GM12878 (cell line): ENCODE results near the gene KIAA1217. TPM values are rescaled to one million over a fixed set of nuclear protein-coding genes. Genes with fewer than 3 reads are reported as not detected.

ENCODE experiments used
- ATAC-seq: fragments of 200-7000 bp; cut with Tn5 transposase; 3 replicates; pipeline ENCODE4 v1.9.1; 2020; ENCODE audit warnings: mild to moderate bottlenecking, moderate library complexity
- BruUV-seq: library from RNA; stranded (reverse); fragments of 400-500 nt; replicated peaks from 2 replicates; lab custom pipeline; 2021; lab: Mats Ljungman, UMichigan
- CTCF ChIA-PET: fragments of 300-600 bp; sonication (Branson Sonifier 250); formaldehyde crosslinking; extraction: SDS; loops from one replicate; lab custom pipeline; 2021; ENCODE audit warnings: inconsistent platforms; lab: Yijun Ruan, JAX
- POLR2A ChIA-PET: fragments of 350-600 bp; formaldehyde crosslinking; extraction: SDS; loops from one replicate; lab custom pipeline; 2021; ENCODE audit warnings: inconsistent platforms; lab: Charles Lee
- RAD21 ChIA-PET: fragments of 300-600 bp; sonication (Branson Sonifier 250); formaldehyde crosslinking; loops from one replicate; lab custom pipeline; 2023; ENCODE audit warnings: antibody characterized with exemption; ENCODE audit not compliant: unreplicated experiment; lab: Charles Lee
- SMC1A ChIA-PET: fragments of 300-600 bp; sonication (Branson Sonifier 250); formaldehyde crosslinking; loops from one replicate; lab custom pipeline; 2023; ENCODE audit not compliant: unreplicated experiment, uncharacterized antibody; lab: Charles Lee
- DNase-seq: peaks from one replicate; pipeline ENCODE4 v3.0.0-alpha.2; 2011; ENCODE audit warnings: low read depth, low spot score
- FAIRE-seq: peaks from 3 replicates; lab custom pipeline; 2011; peaks lifted over from hg19 to GRCh38; lab: Jason Lieb, UNC
- H2AFZ ChIP-seq: 2 replicates; pipeline ENCODE4 v1.6.0; 2011; ENCODE audit warnings: low read depth, low read length, control low read depth; ENCODE audit not compliant: control insufficient read depth
- H3K27ac ChIP-seq: 2 replicates; pipeline ENCODE4 v1.5.1; 2011; ENCODE audit warnings: control low read depth; ENCODE audit not compliant: control insufficient read depth, insufficient read depth
- H3K27me3 ChIP-seq, 2 experiments: replicated peaks in 1 of 2; 2 replicates each; pipeline versions ENCODE4 v1.6.0 to v1.6.1; 2011; ENCODE audit warnings: low read length in 1 of 2; ENCODE audit not compliant: control insufficient read depth in 2 of 2, insufficient read depth in 2 of 2
- H3K36me3 ChIP-seq, 2 experiments: 2 replicates each; pipeline ENCODE4 v1.5.1; 2011; ENCODE audit warnings: low read length in 1 of 2; ENCODE audit not compliant: control insufficient read depth in 2 of 2, insufficient read depth in 2 of 2
- H3K4me1 ChIP-seq: 2 replicates; pipeline ENCODE4 v1.6.1; 2011; ENCODE audit warnings: mild to moderate bottlenecking, low read length, moderate library complexity, mixed read lengths; ENCODE audit not compliant: control insufficient read depth, insufficient read depth
- H3K4me2 ChIP-seq: 2 replicates; pipeline ENCODE4 v1.6.0; 2011; ENCODE audit warnings: control low read depth; ENCODE audit not compliant: control insufficient read depth, insufficient read depth
- H3K4me3 ChIP-seq: fragments of 200-600 bp; sonication (generic); 2 replicates; pipeline ENCODE4 v1.5.1; 2016
- H3K79me2 ChIP-seq: 2 replicates; pipeline ENCODE4 v1.6.0; 2011; ENCODE audit warnings: low read length; ENCODE audit not compliant: control insufficient read depth, insufficient read depth
- H3K9ac ChIP-seq: 2 replicates; pipeline ENCODE4 v1.8.0; 2011; ENCODE audit warnings: low read length, control low read depth, mixed read lengths; ENCODE audit not compliant: control insufficient read depth, insufficient read depth
- H3K9me3 ChIP-seq: replicated peaks from 3 replicates; pipeline ENCODE4 v1.5.1; 2011; ENCODE audit warnings: mild to moderate bottlenecking, low read length; ENCODE audit not compliant: control insufficient read depth, insufficient read depth
- H4K20me1 ChIP-seq: 2 replicates; pipeline ENCODE4 v1.6.0; 2011; ENCODE audit not compliant: control insufficient read depth, insufficient read depth
- BMI1 ChIP-seq: fragments of 450-650 bp; IDR thresholded peaks from 2 replicates; pipeline ENCODE4 v1.6.1; 2016; ENCODE audit warnings: mild to moderate bottlenecking, moderate library complexity, borderline replicate concordance
- EED ChIP-seq: sonication (generic); IDR thresholded peaks from 2 replicates; pipeline ENCODE4 v1.6.1; 2016; ENCODE audit warnings: antibody characterized with exemption, low read depth
- IKZF2 ChIP-seq, 2 experiments: fragments of 450-650 bp; IDR thresholded peaks; 2 replicates each; pipeline ENCODE4 v1.6.1; 2017; ENCODE audit warnings: mild to moderate bottlenecking in 2 of 2, moderate library complexity in 2 of 2
- IRF4 ChIP-seq: IDR thresholded peaks from 2 replicates; pipeline ENCODE4 v1.6.1; 2011; ENCODE audit warnings: low read depth, low read length
- JUND ChIP-seq: IDR thresholded peaks from 2 replicates; pipeline ENCODE4 v1.6.1; 2012; ENCODE audit warnings: low read depth, mild to moderate bottlenecking, low read length, improper control_type of control experiment, moderate library complexity
- KDM1A ChIP-seq: fragments of 200-600 bp; sonication (generic); IDR thresholded peaks from 2 replicates; pipeline ENCODE4 v1.6.1; 2016; ENCODE audit warnings: borderline replicate concordance
- MXI1 ChIP-seq: fragments of 150-350 bp; IDR thresholded peaks from 2 replicates; pipeline ENCODE4 v1.6.1; 2011; ENCODE audit warnings: low read depth, mild to moderate bottlenecking, inconsistent platforms, low read length, improper control_type of control experiment
- PAX5 ChIP-seq: IDR thresholded peaks from 2 replicates; pipeline ENCODE4 v1.6.1; 2011; ENCODE audit warnings: low read depth, low read length, borderline replicate concordance
- PML ChIP-seq: IDR thresholded peaks from 2 replicates; pipeline ENCODE4 v1.6.1; 2012; ENCODE audit warnings: low read length, inconsistent platforms
- RAD21 ChIP-seq: IDR thresholded peaks from 2 replicates; pipeline ENCODE4 v1.6.1; 2011; ENCODE audit warnings: mild to moderate bottlenecking, low read depth, low read length, moderate library complexity; ENCODE audit not compliant: insufficient read depth
- RBBP5 ChIP-seq: fragments of 200-600 bp; sonication (generic); conservative IDR thresholded peaks from 2 replicates; pipeline ENCODE4 v1.6.1; 2016
- SMARCA5 ChIP-seq: fragments of 450-650 bp; IDR thresholded peaks from 2 replicates; pipeline ENCODE4 v1.6.1; 2017; ENCODE audit warnings: mild to moderate bottlenecking
- TCF12 ChIP-seq: IDR thresholded peaks from 2 replicates; pipeline ENCODE4 v1.6.1; 2011; ENCODE audit warnings: low read depth, mild to moderate bottlenecking, low read length
- WRNIP1 ChIP-seq: IDR thresholded peaks from 2 replicates; pipeline ENCODE4 v1.6.1; 2011; ENCODE audit warnings: low read depth, low read length, improper control_type of control experiment, borderline replicate concordance
- YBX1 ChIP-seq: fragments of 450-650 bp; IDR thresholded peaks from 2 replicates; pipeline ENCODE4 v1.6.1; 2016; ENCODE audit warnings: antibody characterized with exemption
- ZBTB4 ChIP-seq: fragments of 450-650 bp; formaldehyde crosslinking; IDR thresholded peaks from 2 replicates; pipeline ENCODE4 v1.4.0; 2022; ENCODE audit warnings: mild to moderate bottlenecking, moderate library complexity
- ZNF24 ChIP-seq: fragments of 450-650 bp; IDR thresholded peaks from 2 replicates; pipeline ENCODE4 v1.6.1; 2017; ENCODE audit warnings: antibody characterized with exemption, mild to moderate bottlenecking
- ZZZ3 ChIP-seq: IDR thresholded peaks from 2 replicates; pipeline ENCODE4 v1.6.1; 2011; ENCODE audit warnings: low read depth; ENCODE audit not compliant: control insufficient read depth, insufficient read length
- WGBS: methylation state at CpG from one replicate; pipeline ENCODE4 v1.1.6; 2016; ENCODE audit warnings: low lambda C conversion rate; ENCODE audit not compliant: insufficient replicate concordance, insufficient coverage; ENCODE audit errors: missing lambda C conversion rate; 5-methylcytosine and 5-hydroxymethylcytosine counted together
- in situ Hi-C: fragments of 300-500 bp; cut with MboI; formaldehyde crosslinking; loops from 9 replicates; pipeline ENCODE4 v1.14.3; 2018; ENCODE audit warnings: mixed read lengths
- intact Hi-C: fragments of 100-400 bp; cut with micrococcal nuclease; formaldehyde crosslinking; loops from one replicate; pipeline ENCODE4 v1.14.2; 2022; ENCODE audit not compliant: unreplicated experiment
- polyA plus RNA-seq, 11 experiments: library from polyadenylated mRNA; depleted of rRNA in 4 of 11; unstranded in 6 of 11; stranded (reverse) in 5 of 11; fragments of >200 nt; fragmentation: Nextera tagmentation in 4 of 11; fragmentation: Illumina TruSeq in 1 of 11; extraction: Ambion mirVana in 4 of 11; extraction: Trizol in 1 of 11; gene quantifications; 1 replicate in 1 of 11; 2 replicates in 10 of 11; pipeline versions ENCODE4 v1.2.1 to v1.2.3, GENCODE V29; 2011 to 2016; ENCODE audit warnings: inconsistent platforms in 2 of 11, missing spikeins in 2 of 11, low read depth in 1 of 11
- total RNA-seq, 4 experiments: library from RNA; depleted of rRNA in 3 of 4; stranded (reverse); fragments of >200 nt in 3 of 4; fragmentation: Illumina TruSeq in 1 of 4; extraction: Trizol in 1 of 4; gene quantifications; 2 replicates each; pipeline versions ENCODE4 v1.2.1 to v1.2.3, GENCODE V29; 2013 to 2021
- TF ChIP-seq, protein P1 (sequence below): fragments of 150-350 bp; IDR thresholded peaks from 2 replicates; pipeline ENCODE4 v1.6.1; 2016; ENCODE audit warnings: low read depth, low read length
- TF ChIP-seq, protein P2 (sequence below): IDR thresholded peaks from 2 replicates; pipeline ENCODE4 v1.6.1; 2012; ENCODE audit warnings: low read depth, low read length, improper control_type of control experiment

The KIAA1217 gene
- total and polyA plus RNA-seq, 10 of the 15 experiments (the other 5 are each of a cell fraction or from before 2014, with no cell fraction given) = 0.57 to 3.8 (median 2.1) TPM

DNA sequence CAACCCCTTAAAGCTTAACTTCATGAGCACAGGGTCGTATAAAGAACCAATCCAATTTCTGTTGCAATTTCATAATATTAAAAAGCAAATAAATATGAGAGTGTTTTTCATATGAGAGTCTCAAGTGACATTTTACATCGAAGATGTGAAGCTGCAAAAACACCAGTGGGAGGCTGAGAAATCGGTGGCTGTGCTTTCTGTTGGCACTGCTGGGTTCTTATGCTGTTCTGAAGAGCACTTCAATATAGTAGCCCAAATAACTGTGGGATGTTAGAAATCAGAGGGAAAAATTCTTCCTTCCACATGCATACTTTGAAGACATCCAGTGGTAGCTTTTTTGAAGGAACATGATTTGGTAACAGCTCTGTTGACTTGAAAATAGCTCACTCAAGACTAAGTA is 269.0 kb downstream of the KIAA1217 start (continued):
- TF ChIP-seq, protein P1, sequence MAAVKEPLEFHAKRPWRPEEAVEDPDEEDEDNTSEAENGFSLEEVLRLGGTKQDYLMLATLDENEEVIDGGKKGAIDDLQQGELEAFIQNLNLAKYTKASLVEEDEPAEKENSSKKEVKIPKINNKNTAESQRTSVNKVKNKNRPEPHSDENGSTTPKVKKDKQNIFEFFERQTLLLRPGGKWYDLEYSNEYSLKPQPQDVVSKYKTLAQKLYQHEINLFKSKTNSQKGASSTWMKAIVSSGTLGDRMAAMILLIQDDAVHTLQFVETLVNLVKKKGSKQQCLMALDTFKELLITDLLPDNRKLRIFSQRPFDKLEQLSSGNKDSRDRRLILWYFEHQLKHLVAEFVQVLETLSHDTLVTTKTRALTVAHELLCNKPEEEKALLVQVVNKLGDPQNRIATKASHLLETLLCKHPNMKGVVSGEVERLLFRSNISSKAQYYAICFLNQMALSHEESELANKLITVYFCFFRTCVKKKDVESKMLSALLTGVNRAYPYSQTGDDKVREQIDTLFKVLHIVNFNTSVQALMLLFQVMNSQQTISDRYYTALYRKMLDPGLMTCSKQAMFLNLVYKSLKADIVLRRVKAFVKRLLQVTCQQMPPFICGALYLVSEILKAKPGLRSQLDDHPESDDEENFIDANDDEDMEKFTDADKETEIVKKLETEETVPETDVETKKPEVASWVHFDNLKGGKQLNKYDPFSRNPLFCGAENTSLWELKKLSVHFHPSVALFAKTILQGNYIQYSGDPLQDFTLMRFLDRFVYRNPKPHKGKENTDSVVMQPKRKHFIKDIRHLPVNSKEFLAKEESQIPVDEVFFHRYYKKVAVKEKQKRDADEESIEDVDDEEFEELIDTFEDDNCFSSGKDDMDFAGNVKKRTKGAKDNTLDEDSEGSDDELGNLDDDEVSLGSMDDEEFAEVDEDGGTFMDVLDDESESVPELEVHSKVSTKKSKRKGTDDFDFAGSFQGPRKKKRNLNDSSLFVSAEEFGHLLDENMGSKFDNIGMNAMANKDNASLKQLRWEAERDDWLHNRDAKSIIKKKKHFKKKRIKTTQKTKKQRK = no peak
- TF ChIP-seq EED (no peak), MXI1 (no peak), RBBP5 (no peak), IRF4 (no peak), YBX1 (no peak), SMARCA5 (no peak)

- Histone ChIP-seq H3K36me3 (no peaks in the 10 kb centered on the region), H3K4me3 (no peak overlapping the region), H3K27me3 (no peaks in the 10 kb centered on the region), H3K27ac (no peak overlapping the region), H3K9ac (no peak overlapping the region), H3K9me3 (no peaks in the 10 kb centered on the region; the same call in 2 of the 3 replicates), H3K4me2 (no peak overlapping the region), H2AFZ (no peak overlapping the region), H3K79me2 (no peaks in the 10 kb centered on the region), H3K4me1 (no peaks in the 10 kb centered on the region), H4K20me1 (no peaks in the 10 kb centered on the region)
- no peak for ATAC-seq
- FAIRE-seq = no peak
- BruUV-seq = no TSS peak
- RAD21 ChIA-PET = no interaction called here
- POLR2A ChIA-PET = no interaction called here
- SMC1A ChIA-PET = interaction anchor here (1.5 kb wide), 1 partner anchor 9 kb away, joined by 5 read pairs; no protein-coding TSS in a partner anchor
- in situ Hi-C loops (no loop called here), intact Hi-C loops (no loop called here)
- CTCF ChIA-PET = interaction anchor here (1.7 kb wide), 1 partner anchor 66 kb away, joined by 3 read pairs; no protein-coding TSS in a partner anchor
- no peak for DNase-seq
- 28% methylated on average over 4 of the region's 4 CpGs for WGBS
- TF ChIP-seq ZNF24 (no peak), TCF12 (no peak), EED (no peak), PML (no peak), KDM1A (no peak), IKZF2 (IDR thresholded peaks at IDR 0.05) (no peak), JUND (no peak), RAD21 (no peak), ZZZ3 (no peak), BMI1 (no peak), WRNIP1 (no peak), ZBTB4 (no peak), PAX5 (no peak)
- TF ChIP-seq, protein P2, sequence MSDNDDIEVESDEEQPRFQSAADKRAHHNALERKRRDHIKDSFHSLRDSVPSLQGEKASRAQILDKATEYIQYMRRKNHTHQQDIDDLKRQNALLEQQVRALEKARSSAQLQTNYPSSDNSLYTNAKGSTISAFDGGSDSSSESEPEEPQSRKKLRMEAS = no peak
Observed at GRCh38 chr10:24479806-24480205, 270.9 kb downstream of the KIAA1217 start.
